Fibroblast of lung (primary cell): ENCODE measurements around the gene ADAMTS16.

Experiments
- EZH2 ChIP-seq: IDR thresholded peaks from 2 replicates; pipeline ENCODE4 v1.5.1; 2012; ENCODE audit warnings: low read length, control low read depth, mild to moderate bottlenecking; ENCODE audit errors: missing control alignments
- TF ChIP-seq, protein P1 (sequence below), 2 donors: IDR thresholded peaks in 1 of 2; conservative IDR thresholded peaks in 1 of 2; 1 replicate in 1 of 2; 2 replicates in 1 of 2; pipeline ENCODE4 v1.5.1; 2011 to 2012; ENCODE audit warnings: low read length in 2 of 2, control low read depth in 1 of 2, inconsistent platforms in 1 of 2, low read depth in 1 of 2, mild to moderate bottlenecking in 1 of 2

DNA sequence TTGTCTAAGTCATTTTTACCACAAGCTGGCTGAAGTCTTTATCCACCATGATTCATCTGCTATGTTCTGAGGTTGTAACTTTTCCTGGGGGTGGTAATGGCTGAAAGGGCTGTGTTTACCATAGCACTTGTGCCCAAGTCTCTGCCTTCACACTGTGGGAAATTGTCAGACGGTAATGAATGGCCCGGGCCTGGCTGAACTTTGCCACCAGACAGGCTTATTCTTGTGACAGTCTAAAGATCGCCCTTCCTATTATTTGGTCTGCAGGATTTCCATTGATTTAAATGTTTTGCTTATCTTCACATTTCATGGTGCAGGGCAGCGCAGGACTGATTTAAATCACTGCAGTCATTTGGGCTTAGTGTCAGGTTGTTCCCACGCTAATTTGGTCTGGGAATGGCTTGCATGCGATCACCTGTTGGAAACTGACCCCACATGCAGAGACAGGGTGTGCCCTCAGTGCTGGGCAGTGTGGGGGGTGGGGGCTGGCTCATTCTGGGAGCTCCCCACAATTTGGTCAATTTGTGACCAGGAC is 173.0 kb downstream of the ADAMTS16 start:
- TF ChIP-seq, protein P1, sequence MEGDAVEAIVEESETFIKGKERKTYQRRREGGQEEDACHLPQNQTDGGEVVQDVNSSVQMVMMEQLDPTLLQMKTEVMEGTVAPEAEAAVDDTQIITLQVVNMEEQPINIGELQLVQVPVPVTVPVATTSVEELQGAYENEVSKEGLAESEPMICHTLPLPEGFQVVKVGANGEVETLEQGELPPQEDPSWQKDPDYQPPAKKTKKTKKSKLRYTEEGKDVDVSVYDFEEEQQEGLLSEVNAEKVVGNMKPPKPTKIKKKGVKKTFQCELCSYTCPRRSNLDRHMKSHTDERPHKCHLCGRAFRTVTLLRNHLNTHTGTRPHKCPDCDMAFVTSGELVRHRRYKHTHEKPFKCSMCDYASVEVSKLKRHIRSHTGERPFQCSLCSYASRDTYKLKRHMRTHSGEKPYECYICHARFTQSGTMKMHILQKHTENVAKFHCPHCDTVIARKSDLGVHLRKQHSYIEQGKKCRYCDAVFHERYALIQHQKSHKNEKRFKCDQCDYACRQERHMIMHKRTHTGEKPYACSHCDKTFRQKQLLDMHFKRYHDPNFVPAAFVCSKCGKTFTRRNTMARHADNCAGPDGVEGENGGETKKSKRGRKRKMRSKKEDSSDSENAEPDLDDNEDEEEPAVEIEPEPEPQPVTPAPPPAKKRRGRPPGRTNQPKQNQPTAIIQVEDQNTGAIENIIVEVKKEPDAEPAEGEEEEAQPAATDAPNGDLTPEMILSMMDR (conservative IDR thresholded peaks at IDR 0.05 in 1 of 2, IDR thresholded peaks at IDR 0.05 in 1 of 2; ENCODE audit: low read depth in 1 of 2, low read length in 2 of 2) = no peak
- no peak for TF ChIP-seq EZH2
